Psoas muscle (tissue), 8 donors: ENCODE measurements around the gene CUEDC2. TPM values are rescaled to one million over a fixed set of nuclear protein-coding genes. Genes with fewer than 3 reads are reported as not detected.

Experiments used
- ATAC-seq, 4 donors: fragments of 200-7000 bp; cut with Tn5 transposase; one replicate each; pipeline ENCODE4 v1.9.1; 2020; ENCODE audit warnings: moderate library complexity in 3 of 4, mild to moderate bottlenecking in 2 of 4
- DNase-seq, 2 donors: peaks; one replicate each; pipeline ENCODE4 v3.0.0-alpha.2; 2020
- H3K27ac ChIP-seq: fragments of 200-600 bp; one replicate; pipeline ENCODE4 v1.8.0; 2022
- H3K27me3 ChIP-seq, 3 donors: fragments of 200-600 bp in 1 of 3; one replicate each; pipeline versions ENCODE4 v1.6.1 to v1.8.0; 2013 to 2022; ENCODE audit warnings: low read length in 2 of 3, mild to moderate bottlenecking in 2 of 3, moderate library complexity in 1 of 3; ENCODE audit not compliant: insufficient read depth in 3 of 3
- H3K36me3 ChIP-seq, 2 donors: fragments of 200-600 bp in 1 of 2; one replicate each; pipeline versions ENCODE4 v1.6.1 to v1.8.0; 2013 to 2022; ENCODE audit warnings: low read depth in 1 of 2, mild to moderate bottlenecking in 1 of 2, moderate library complexity in 1 of 2; ENCODE audit not compliant: insufficient read depth in 1 of 2
- H3K4me1 ChIP-seq: fragments of 200-600 bp; one replicate; pipeline ENCODE4 v1.8.0; 2022
- H3K4me3 ChIP-seq: fragments of 200-600 bp; one replicate; pipeline ENCODE4 v1.8.0; 2022; ENCODE audit warnings: mild to moderate bottlenecking
- H3K9me3 ChIP-seq: fragments of 200-600 bp; one replicate; pipeline ENCODE4 v1.8.0; 2022
- WGBS, 3 donors: extraction: QIAGEN DNeasy Blood & Tissue Kit; methylation state at CpG; one replicate each; pipeline versions ENCODE4 v1.1.6 to v1.1.7; 2013; 5-methylcytosine and 5-hydroxymethylcytosine counted together
- intact Hi-C, 2 donors: fragments of 100-400 bp; cut with DNase I; formaldehyde crosslinking; loops; one replicate each; pipeline versions ENCODE4 v1.11.0 to v1.14.2; 2022
- polyA plus RNA-seq, 3 donors: library from polyadenylated mRNA; stranded (reverse); fragments of 200-250 nt; gene quantifications; one replicate each; pipeline ENCODE4 v1.2.3, GENCODE V29; 2013
- total RNA-seq, 4 donors: library from RNA; stranded (reverse); fragmentation: NEBNext Ultra II Directional in 2 of 4; extraction: Animal tissue kit (Norgen Biotek cat#: 25700) in 2 of 4; gene quantifications; one replicate each; pipeline versions ENCODE4 v1.2.1 to v1.2.4, GENCODE V29; 2021 to 2023
- TF ChIP-seq, protein P1 (sequence below): fragments of 200-600 bp; IDR thresholded peaks from one replicate; pipeline ENCODE4 v1.8.0; 2022; ENCODE audit warnings: antibody characterized with exemption
- donor health status: healthy with polysubstance abuse.
- donor health status: DM: no; HTN: no; CAD: no; lungs with moderate emphysema.
- donor health status: Bipolar disorder and iron deficiency.
- donor health status: healthy.
- donor health status: DM: yes; HTN: yes; CAD: no.
- donor health status: DM: no; HTN: no; CAD: no.
- donor health status: DM: no; HTN: no; CAD: no.
- donor health status: DM: yes; HTN: yes; CAD: no.

Gene CUEDC2
- total and polyA plus RNA-seq, 7 donors = 53.3 to 103 (median 77.2) TPM

DNA sequence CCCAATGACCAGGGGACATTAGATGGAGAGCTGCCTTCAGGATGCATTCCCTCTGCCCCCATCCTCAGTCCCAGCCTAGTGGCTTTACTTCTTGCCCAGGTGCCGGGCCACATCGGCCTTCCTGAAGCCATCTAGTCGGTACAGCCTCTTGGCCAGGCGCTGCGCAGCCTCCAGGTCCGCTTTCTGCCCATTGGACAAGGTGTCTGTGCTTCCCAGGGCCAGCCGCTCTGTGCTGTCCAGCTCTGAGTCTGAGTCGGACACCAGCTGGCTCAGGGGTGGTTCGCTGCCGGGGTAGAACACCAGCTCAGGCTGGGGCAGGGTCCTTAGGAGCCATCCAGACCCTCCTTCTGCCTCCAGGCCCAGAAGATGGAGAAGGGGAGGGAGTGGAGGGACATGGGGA lies 20.1 kb downstream of the CUEDC2 start:
- ATAC-seq = no peak
- no peaks in the 10 kb centered on the region for H3K36me3 ChIP-seq
- H3K27me3 ChIP-seq = peaks cover 0 to 90% (median 37%) of the 10 kb centered on the region in 3 donors
- intact Hi-C loops = no loop called here
- H3K27ac ChIP-seq = no peak overlapping the region
- 80 to 89% (median 81%) methylated on average over 10 of the region's 10 CpGs for WGBS, 3 donors
- no peak for DNase-seq
- TF ChIP-seq, protein P1, sequence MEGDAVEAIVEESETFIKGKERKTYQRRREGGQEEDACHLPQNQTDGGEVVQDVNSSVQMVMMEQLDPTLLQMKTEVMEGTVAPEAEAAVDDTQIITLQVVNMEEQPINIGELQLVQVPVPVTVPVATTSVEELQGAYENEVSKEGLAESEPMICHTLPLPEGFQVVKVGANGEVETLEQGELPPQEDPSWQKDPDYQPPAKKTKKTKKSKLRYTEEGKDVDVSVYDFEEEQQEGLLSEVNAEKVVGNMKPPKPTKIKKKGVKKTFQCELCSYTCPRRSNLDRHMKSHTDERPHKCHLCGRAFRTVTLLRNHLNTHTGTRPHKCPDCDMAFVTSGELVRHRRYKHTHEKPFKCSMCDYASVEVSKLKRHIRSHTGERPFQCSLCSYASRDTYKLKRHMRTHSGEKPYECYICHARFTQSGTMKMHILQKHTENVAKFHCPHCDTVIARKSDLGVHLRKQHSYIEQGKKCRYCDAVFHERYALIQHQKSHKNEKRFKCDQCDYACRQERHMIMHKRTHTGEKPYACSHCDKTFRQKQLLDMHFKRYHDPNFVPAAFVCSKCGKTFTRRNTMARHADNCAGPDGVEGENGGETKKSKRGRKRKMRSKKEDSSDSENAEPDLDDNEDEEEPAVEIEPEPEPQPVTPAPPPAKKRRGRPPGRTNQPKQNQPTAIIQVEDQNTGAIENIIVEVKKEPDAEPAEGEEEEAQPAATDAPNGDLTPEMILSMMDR = no peak
- peaks cover 4% of the 10 kb centered on the region for H3K4me1 ChIP-seq
- H3K9me3 ChIP-seq = no peaks in the 10 kb centered on the region
- no peak overlapping the region for H3K4me3 ChIP-seq

DNA sequence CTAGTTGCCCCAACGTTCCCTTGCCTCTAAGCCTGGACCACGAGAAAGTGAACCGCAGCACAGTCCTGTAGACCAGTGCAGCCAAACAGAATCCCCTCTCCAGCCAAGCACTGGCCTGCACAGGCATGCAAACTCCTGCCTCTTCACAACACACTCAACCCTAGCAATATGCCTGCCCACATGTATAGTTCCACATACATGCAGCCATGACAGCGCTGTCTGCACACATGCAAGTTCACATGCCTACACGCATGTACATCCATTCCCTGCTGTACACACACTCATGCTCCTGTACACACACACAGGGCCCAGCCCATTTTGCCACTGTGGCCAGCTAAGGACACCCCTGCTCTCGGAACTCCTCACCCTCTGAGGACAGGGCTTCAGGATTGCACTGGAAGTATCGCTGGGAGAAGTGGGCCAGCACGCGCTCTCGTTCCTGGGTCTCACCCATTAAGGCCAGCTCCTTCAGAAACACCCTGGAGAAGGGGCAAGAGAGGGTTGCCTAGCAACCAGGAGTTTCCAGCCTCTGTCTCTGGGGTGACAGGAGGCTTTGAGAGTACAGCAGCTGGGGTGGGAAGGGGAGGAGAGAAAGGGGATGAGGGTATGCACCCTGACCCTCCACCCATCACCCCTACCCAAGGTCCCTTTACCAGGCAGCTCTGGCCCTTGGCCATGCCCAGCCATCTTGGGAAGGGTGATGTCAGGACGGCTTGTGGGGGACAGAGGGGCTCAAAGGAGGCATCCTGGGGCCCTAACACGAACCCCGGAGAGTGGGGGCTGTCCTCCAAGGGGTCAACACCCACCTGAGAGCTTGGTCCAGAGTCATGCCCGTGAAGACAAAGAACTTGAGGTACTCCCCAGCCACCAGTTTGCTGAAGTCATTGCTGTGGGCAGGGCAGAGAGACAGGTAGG lies 20.8 kb downstream of the CUEDC2 start:
- Histone ChIP-seq H3K27me3 (peaks cover 0 to 84% (median 37%) of the 10 kb centered on the region in 3 donors), H3K36me3 (no peaks in the 10 kb centered on the region), H3K4me3 (no peak overlapping the region), H3K4me1 (peaks cover 4% of the 10 kb centered on the region), H3K27ac (no peak overlapping the region), H3K9me3 (no peaks in the 10 kb centered on the region)
- TF ChIP-seq, protein P1 = no peak
- ATAC-seq (no peak), DNase-seq (no peak)
- intact Hi-C loops = no loop called here
- WGBS, 3 donors = 72 to 78% (median 76%) methylated on average over 14 of the region's 14 CpGs

DNA sequence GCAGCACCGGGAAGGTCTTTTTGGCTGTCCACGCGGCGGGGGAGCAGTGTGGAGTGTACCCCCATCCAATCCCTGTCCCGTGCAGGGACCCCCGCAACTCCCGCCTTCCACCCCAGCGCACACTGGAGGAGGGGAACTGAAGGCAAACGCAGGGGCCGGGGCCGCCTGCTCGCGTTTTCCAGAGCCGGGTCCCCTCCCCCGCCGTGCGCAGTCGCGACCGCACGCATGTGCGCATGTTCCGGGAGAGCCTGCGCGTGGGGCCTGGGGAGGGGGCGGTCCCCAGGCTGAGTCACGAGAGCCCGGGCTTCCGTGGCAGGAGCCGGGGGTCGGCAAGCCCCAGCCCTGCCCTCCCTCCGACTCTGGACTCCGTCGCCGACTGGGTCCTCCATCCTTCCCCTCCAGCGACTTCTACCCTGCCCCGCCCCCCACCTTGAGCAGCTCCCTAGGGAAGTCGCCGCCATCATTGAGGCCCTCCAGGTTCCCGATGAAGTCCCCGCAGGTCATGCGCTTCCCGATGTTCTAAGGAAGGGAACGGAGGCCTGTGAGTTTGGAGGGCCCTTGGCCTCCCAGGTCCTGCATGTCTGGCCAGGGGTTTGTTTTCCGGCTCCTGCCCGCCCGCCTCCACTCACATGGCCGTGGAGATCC lies 21.8 kb downstream of the CUEDC2 start:
- intact Hi-C loops = no loop called here
- H3K4me3 ChIP-seq = peak overlapping the region; percentile 30

DNA sequence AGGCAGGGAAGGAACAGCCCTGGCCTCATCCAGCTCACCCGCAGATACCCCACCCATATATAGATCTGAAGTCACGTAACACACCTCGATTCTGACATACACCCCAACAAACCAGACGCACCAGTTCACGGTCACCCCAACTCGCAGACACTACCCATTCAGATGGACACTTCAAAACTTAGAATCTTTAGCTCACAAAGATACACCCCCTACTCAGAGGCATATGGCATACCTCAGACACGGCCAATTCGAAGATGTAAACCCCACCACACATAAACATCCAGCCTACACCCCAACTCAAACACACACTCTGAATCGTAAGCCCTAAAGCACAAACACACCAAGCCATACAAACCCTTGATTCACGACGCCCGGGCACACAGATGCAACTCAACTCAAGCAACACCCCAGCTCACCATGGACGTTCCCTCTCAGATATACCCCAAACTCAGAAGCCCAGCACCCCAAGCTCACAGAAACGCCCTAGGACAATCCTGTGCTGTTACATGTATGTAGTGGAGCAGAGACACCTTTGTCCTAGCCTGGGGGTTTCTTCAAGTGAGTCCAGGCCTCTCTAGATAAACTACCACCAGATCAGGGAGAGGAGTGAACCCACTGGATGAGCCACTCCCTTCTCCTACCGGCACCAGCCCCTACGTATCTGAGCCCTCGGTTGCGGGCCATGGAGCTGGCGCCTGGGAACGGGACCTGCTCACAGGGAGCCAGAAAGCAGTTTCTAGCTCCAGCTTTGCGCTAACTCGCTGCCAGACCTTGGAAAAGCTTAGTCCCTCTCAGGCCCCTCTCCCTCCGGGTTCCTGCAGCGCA lies 22.6 kb downstream of the CUEDC2 start:
- TF ChIP-seq, protein P1 = no peak
- no peaks in the 10 kb centered on the region for H3K36me3 ChIP-seq
- no peaks in the 10 kb centered on the region for H3K9me3 ChIP-seq
- WGBS, 3 donors = 33 to 39% (median 38%) methylated on average over 23 to 24 of the region's 24 CpGs
- H3K4me3 ChIP-seq = peak overlapping the region; percentile 50
- peaks cover 4% of the 10 kb centered on the region for H3K4me1 ChIP-seq
- DNase-seq = no peak
- intact Hi-C loops = no loop called here
- no peak overlapping the region for H3K27ac ChIP-seq
- peak in 1 of 4 donors; percentile 13 for ATAC-seq
- H3K27me3 ChIP-seq = peaks cover 0 to 67% (median 35%) of the 10 kb centered on the region in 3 donors

More for the DNA sequence above, 21.8 kb downstream of the CUEDC2 start:
- WGBS, 3 donors = 3 to 4% (median 3%) methylated on average over 29 to 48 of the region's 48 CpGs
- Histone ChIP-seq H3K27me3 (peaks cover 0 to 74% (median 37%) of the 10 kb centered on the region in 3 donors), H3K4me1 (peaks cover 4% of the 10 kb centered on the region), H3K9me3 (no peaks in the 10 kb centered on the region), H3K27ac (no peak overlapping the region), H3K36me3 (no peaks in the 10 kb centered on the region)
- TF ChIP-seq, protein P1 = no peak
- ATAC-seq (no peak), DNase-seq (no peak)
